ENCODE data around the gene SRRD. TPM values are rescaled to one million over a fixed set of nuclear protein-coding genes. Genes with fewer than 3 reads are reported as not detected.

SRRD gene
- 22.8 TPM for total RNA-seq
- polyA plus RNA-seq (ENCODE audit: insufficient read depth, low read depth, low replicate concordance): 20.3 TPM
- long read RNA-seq, donor 1, full-length matches to known transcripts: 5 of 5 reads
- long read RNA-seq, donor 1, partial matches to known transcripts: 0 of 5 reads
- long read RNA-seq, donor 1, other reads (novel, unspliced or antisense): 0 of 5 reads
- long read RNA-seq, donor 2, full-length matches to known transcripts: 7 of 7 reads
- long read RNA-seq, donor 2, partial matches to known transcripts: 0 of 7 reads
- long read RNA-seq, donor 2, other reads (novel, unspliced or antisense): 0 of 7 reads
- long read RNA-seq, donor 3, full-length matches to known transcripts: 9 of 9 reads
- long read RNA-seq, donor 3, partial matches to known transcripts: 0 of 9 reads
- long read RNA-seq, donor 3, other reads (novel, unspliced or antisense): 0 of 9 reads
- long read RNA-seq, donor 4, full-length matches to known transcripts: 6 of 6 reads
- long read RNA-seq, donor 4, partial matches to known transcripts: 0 of 6 reads
- long read RNA-seq, donor 4, other reads (novel, unspliced or antisense): 0 of 6 reads
- long read RNA-seq, donor 5: 0 reads
- long read RNA-seq, donor 6, full-length matches to known transcripts: 10 of 15 reads
- long read RNA-seq, donor 6, partial matches to known transcripts: 5 of 15 reads
- long read RNA-seq, donor 6, other reads (novel, unspliced or antisense): 0 of 15 reads
- long read RNA-seq, donor 7, full-length matches to known transcripts: 11 of 14 reads
- long read RNA-seq, donor 7, partial matches to known transcripts: 0 of 14 reads
- long read RNA-seq, donor 7, other reads (novel, unspliced or antisense): 3 of 14 reads
- long read RNA-seq, donor 8, full-length matches to known transcripts: 6 of 6 reads
- long read RNA-seq, donor 8, partial matches to known transcripts: 0 of 6 reads
- long read RNA-seq, donor 8, other reads (novel, unspliced or antisense): 0 of 6 reads
- long read RNA-seq, donor 9, full-length matches to known transcripts: 7 of 7 reads
- long read RNA-seq, donor 9, partial matches to known transcripts: 0 of 7 reads
- long read RNA-seq, donor 9, other reads (novel, unspliced or antisense): 0 of 7 reads
- long read RNA-seq, donor 10, full-length matches to known transcripts: 3 of 18 reads
- long read RNA-seq, donor 10, partial matches to known transcripts: 9 of 18 reads
- long read RNA-seq, donor 10, other reads (novel, unspliced or antisense): 6 of 18 reads

GRCh38 chr22:26483439-26484359 lies at the start of gene SRRD, which contains the start of gene HPS4:
Gene SRRD, plus strand, starts transcription at chr22:26483877. Its CDS starts 14 bp downstream, at chr22:26483891.
Gene HPS4, minus strand, starts transcription at chr22:26483783. Its CDS starts 2,021 bp downstream, at chr22:26481762.
- Histone ChIP-seq H3K9ac (ENCODE audit: low read length in 3 of 3) (peak within 1 kb of the TSS; percentile 81 to 98 (median 95)), H3K4me3 (ENCODE audit: low read length in 3 of 3) (peak within 1 kb of the TSS; percentile 81 to 100 (median 98)), H3K36me3 (ENCODE audit: control insufficient read depth in 2 of 3, insufficient read depth in 3 of 3, low read length in 3 of 3) (peaks cover 0 to 10% (median 6%) of the 10 kb centered on the region in 3 donors), H3K4me1 (ENCODE audit: control insufficient read depth in 2 of 3, insufficient read depth in 2 of 3, low read depth in 1 of 3, low read length in 3 of 3) (peaks cover 5 to 25% (median 9%) of the 10 kb centered on the region in 3 donors), H3K27me3 (ENCODE audit: control insufficient read depth, insufficient read depth, low read length) (no peaks in the 10 kb centered on the region), H3K27ac (ENCODE audit: low read depth in 2 of 2, low read length in 2 of 2) (peak within 1 kb of the TSS; percentile 92 to 96), H3K9me3 (ENCODE audit: control insufficient read depth in 2 of 3, insufficient read depth in 1 of 3, low read length in 3 of 3) (no peaks in the 10 kb centered on the region)
- intact Hi-C loops (cut with DNase I): no loop called here
- peak; percentile 93 to 97 (median 96) for DNase-seq
- FAIRE-seq: no peak
- TF ChIP-seq CTCF (IDR thresholded peaks at IDR 0.05; ENCODE audit: borderline replicate concordance, extremely low read depth, insufficient read depth): peak; percentile 12

GRCh38 chr22:26435327-26436093 lies 48.2 kb upstream of the SRRD start:
- no peak overlapping the region for H3K9ac ChIP-seq (ENCODE audit: low read length in 3 of 3)
- no peaks in the 10 kb centered on the region for H3K27me3 ChIP-seq (ENCODE audit: control insufficient read depth, insufficient read depth, low read length)
- TF ChIP-seq CTCF (IDR thresholded peaks at IDR 0.05; ENCODE audit: borderline replicate concordance, extremely low read depth, insufficient read depth): no peak
- DNase-seq: peak in 1 of 5 donors; percentile 42
- H3K4me3 ChIP-seq (ENCODE audit: low read length in 3 of 3): no peak overlapping the region
- no peaks in the 10 kb centered on the region for H3K36me3 ChIP-seq (ENCODE audit: control insufficient read depth in 2 of 3, insufficient read depth in 3 of 3, low read length in 3 of 3)
- H3K4me1 ChIP-seq (ENCODE audit: control insufficient read depth in 2 of 3, insufficient read depth in 2 of 3, low read depth in 1 of 3, low read length in 3 of 3): peaks cover 0 to 2% (median 0%) of the 10 kb centered on the region in 3 donors
- H3K27ac ChIP-seq (ENCODE audit: low read depth in 2 of 2, low read length in 2 of 2): no peak overlapping the region
- intact Hi-C loops (cut with DNase I): no loop called here
- no peak for FAIRE-seq
- H3K9me3 ChIP-seq (ENCODE audit: control insufficient read depth in 2 of 3, insufficient read depth in 1 of 3, low read length in 3 of 3): no peaks in the 10 kb centered on the region

Measured in kidney (tissue), 22 donors.